Sigmoid colon (tissue), 4 donors: ENCODE results near the gene AAMDC.
"Not testable (repeated sequence)": the region's sequence is repeated elsewhere in the genome, so short reads cannot be mapped to it uniquely, and the experiment has no call there.

Experiments used
- POLR2A ChIP-seq, 2 donors: fragments of 450-650 bp; IDR thresholded peaks; one replicate each; pipeline ENCODE4 v1.6.1; 2016; ENCODE audit warnings: antibody characterized with exemption in 2 of 2, mild to moderate bottlenecking in 2 of 2, moderate library complexity in 2 of 2
- POLR2AphosphoS5 ChIP-seq, 4 donors: sonication (generic); formaldehyde crosslinking; IDR thresholded peaks; one replicate each; pipeline ENCODE4 v1.6.1; 2017; ENCODE audit warnings: antibody characterized with exemption in 4 of 4
- TF ChIP-seq, protein P1 (sequence below), 4 experiments: fragments of 450-650 bp in 3 of 4; fragments of 200-600 bp in 1 of 4; IDR thresholded peaks; one replicate each; pipeline ENCODE4 v1.5.1; 2016 to 2019; ENCODE audit warnings: antibody characterized with exemption in 4 of 4, mild to moderate bottlenecking in 3 of 4, moderate library complexity in 2 of 4

DNA sequence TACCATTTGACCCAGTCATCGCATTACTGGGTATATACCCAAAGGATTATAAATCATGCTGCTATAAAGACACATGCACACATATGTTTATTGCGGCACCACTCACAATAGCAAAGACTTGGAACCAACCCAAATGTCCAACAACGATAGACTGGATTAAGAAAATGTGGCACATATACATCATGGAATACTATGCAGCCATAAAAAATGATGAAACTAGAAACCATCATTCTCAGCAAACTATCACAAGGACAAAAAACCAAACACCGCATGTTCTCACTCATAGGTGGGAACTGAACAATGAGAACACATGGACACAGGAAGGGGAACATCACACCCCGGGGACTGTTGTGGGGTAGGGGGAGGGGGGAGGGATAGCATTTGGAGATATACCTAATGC is 68.1 kb downstream of the AAMDC start:
- TF ChIP-seq POLR2A, POLR2AphosphoS5 (IDR thresholded peaks at IDR 0.05): not testable (repeated sequence)
- TF ChIP-seq, protein P1, sequence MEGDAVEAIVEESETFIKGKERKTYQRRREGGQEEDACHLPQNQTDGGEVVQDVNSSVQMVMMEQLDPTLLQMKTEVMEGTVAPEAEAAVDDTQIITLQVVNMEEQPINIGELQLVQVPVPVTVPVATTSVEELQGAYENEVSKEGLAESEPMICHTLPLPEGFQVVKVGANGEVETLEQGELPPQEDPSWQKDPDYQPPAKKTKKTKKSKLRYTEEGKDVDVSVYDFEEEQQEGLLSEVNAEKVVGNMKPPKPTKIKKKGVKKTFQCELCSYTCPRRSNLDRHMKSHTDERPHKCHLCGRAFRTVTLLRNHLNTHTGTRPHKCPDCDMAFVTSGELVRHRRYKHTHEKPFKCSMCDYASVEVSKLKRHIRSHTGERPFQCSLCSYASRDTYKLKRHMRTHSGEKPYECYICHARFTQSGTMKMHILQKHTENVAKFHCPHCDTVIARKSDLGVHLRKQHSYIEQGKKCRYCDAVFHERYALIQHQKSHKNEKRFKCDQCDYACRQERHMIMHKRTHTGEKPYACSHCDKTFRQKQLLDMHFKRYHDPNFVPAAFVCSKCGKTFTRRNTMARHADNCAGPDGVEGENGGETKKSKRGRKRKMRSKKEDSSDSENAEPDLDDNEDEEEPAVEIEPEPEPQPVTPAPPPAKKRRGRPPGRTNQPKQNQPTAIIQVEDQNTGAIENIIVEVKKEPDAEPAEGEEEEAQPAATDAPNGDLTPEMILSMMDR (IDR thresholded peaks at IDR 0.05), result not testable (repeated sequence)
